ENCODE results near the gene MAST3.
A peak's percentile ranks its signal among the peaks of the same experiment; 100 is the strongest.
"Not testable (repeated sequence)": the region's sequence is repeated elsewhere in the genome, so short reads cannot be mapped to it uniquely, and the experiment has no call there.

Gene MAST3

GRCh38 chr19:18141031-18141430 is 43.5 kb downstream of the MAST3 start:
- no peak for DNase-seq

- DNase-seq: no peak
Observed at GRCh38 chr19:18143902-18144301, 46.3 kb downstream of the MAST3 start.

DNA sequence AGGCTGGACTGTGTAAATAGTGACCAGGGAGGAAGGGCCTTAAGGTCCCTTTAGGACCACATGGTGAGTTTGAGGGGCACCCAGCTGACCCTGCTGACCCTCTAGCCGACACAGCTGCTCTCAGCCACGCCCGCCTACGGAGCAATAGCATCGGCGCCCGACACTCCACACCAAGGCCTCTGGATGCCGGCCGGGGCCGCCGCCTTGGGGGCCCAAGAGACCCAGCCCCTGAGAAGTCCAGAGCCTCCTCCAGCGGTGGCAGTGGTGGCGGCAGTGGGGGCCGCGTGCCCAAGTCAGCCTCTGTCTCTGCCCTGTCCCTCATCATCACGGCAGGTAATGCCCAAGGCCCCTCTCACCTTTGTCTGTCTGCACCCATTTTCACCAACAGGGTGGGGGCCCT is 46.8 kb downstream of the MAST3 start:
- no peak for DNase-seq

DNA sequence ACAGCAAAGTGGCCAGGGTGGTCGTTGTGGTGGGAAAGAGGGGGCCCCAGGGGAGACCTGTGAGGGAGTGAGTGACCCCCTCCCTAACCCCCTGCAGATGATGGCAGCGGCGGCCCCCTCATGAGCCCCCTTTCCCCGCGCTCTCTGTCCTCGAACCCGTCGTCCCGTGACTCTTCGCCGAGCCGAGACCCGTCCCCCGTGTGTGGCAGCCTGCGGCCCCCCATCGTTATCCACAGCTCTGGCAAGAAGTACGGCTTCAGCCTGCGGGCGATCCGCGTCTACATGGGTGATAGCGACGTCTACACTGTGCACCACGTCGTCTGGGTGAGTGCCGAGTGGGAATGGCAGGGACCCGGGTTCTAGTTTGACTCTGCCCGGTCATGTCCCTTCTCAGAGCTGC is 47.3 kb downstream of the MAST3 start:
- no peak for DNase-seq

- DNase-seq: no peak
Observed at GRCh38 chr19:18145391-18145999, 47.9 kb downstream of the MAST3 start.

GRCh38 chr19:18147396-18147795 is 49.8 kb downstream of the MAST3 start:
- no peak for DNase-seq

DNA sequence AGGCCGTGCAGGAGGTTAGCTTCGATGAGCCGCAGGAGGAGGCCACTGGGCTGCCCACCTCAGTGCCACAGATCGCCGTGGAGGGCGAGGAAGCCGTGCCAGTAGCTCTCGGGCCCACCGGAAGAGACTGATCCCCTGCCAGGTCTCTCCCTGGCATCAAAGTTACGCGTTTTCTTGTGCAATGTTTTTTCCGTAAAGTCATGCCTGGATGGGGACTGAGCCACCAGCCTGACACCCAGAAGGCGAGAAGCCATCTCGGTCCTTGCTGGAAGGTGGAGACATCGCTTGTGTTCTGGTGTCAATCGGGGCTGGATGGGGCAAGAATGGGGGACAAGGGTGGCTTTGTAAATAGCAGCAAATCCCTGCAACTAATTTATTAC is 52.0 kb downstream of the MAST3 start:
- DNase-seq: no peak

- no peak for DNase-seq
Observed at GRCh38 chr19:18150776-18151624, 53.4 kb downstream of the MAST3 start.

DNA sequence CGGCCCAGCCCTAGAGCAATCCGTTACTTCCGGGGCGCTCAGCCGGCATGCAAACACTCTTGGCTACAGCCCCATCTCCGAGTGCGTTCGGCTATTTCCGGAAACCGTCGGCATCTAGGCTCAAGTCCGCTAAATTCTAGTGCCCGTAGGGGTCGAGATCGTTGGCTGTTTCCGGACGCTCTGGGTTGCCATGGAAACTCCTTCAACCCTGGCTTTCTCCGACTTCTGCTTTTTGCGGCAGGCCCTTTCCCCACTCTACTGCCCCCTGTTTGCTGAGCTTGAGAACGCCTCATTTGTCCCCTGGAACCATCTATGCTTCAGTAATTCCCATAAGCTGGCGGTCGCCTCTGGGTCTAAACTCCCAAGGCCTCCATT is 54.9 kb downstream of the MAST3 start:
- peak; percentile 85 for DNase-seq

DNA sequence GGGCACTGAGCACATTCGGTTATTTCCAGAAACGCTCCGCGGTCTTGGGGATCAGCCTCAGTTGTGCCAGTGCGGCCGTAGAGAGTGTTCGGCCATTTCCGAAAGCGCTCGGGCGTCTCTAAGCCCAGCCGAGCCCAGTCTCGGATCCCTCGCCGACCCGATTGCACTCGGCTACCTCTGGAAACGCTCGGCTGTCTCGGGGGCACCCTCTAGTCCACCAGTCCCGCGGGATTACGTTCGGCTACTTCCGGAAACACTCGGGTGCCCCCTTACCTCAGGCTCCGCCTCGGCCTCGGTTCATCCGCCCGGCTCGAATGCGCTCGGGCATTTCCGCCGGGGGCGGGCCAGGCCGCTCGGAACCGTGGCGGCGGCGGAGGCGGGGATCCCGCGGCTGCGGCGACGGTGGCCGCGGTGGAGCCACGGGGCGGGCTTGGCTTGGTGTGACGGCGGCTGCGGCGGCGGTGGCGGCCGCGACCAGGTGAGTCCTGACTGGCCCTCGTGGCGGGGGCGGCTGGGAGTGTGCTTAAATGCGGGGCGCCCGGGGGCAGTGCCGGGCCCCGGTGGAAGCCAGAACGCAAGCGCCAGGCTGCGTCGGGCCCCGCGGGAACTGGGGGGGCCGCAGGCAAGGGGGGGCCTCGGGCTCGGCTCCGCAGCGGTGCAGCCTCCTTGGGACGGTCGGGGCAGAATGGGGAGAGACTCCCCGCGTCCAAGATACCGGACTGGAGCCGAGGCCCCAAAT is 55.4 kb downstream of the MAST3 start, which contains the start of gene PIK3R2:
Gene PIK3R2, plus strand, starts transcription at position 347 of the 739 bp plus-strand sequence. CDS start 2,717 bp downstream, outside the sequence.
- DNase-seq: peak; percentile 96

DNA sequence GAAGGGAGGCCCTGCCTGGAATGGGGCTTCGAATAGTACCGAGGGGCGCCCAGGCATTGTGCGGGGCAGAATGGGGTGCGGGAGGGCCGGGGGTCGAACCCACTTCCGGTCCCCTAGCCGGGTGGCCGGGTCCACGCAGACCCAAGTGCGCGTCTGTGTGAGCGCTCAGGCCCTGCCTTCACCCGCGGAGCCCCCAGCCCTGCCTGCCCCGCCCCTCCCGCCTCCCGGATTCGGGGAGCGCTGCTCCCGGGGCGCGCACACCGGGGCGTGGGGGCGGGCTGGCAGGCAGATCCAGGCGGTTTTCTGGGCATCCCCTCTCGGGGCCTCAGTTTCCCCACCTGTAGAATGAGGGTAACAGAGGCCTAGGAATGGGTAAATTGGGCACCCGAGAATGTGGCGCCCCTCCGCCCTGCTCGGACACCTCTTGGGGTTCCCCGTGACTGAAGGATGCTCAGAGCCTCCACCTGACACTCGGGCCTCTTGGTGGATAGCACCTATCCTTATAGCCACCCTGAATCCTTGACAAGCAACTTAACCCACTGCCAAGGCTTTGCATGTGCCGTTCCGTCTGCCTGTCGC is 56.1 kb downstream of the MAST3 start:
- no peak for DNase-seq

DNA sequence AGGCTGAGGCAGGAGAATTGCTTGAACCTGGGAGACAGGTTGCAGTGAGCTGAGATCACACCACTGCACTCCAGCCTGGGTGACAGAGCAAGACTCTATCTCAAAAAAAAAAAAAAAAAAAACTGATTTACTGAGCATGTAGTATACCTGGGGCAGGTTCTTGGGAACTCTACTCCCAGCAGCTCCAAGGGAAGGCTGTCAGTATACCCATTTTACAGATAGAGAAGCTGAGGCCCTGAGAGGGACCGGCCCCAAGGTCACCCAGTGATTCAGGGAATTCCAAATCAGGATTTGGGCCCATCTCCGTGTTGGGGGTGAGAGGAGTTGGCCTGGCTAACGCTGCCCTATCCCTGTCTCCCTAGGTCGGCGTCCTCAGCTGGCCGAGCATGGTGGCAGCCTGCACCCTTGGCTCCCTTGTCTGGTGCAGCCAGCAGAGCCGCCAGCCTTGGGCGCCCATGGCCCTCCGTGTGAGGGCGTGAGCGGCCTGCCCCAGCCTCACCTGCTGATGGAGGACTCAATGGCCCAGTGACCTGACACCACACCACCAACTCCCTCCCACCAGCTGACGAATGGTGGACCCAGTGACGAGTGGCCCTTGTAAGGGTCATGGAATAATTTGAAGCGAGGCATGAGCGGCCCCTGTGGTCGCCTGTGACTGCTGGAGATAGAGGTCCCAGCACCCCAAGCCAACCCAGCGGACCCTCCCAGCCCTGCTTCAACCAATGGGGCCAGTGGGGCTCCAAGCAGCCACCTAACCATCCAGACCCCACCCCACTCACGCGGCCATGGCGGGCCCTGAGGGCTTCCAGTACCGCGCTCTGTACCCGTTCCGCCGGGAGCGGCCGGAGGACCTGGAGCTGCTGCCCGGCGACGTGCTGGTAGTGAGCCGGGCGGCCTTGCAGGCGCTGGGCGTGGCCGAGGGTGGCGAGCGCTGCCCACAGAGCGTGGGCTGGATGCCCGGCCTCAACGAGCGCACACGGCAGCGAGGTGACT is 57.8 kb downstream of the MAST3 start:
- no peak for DNase-seq

DNA sequence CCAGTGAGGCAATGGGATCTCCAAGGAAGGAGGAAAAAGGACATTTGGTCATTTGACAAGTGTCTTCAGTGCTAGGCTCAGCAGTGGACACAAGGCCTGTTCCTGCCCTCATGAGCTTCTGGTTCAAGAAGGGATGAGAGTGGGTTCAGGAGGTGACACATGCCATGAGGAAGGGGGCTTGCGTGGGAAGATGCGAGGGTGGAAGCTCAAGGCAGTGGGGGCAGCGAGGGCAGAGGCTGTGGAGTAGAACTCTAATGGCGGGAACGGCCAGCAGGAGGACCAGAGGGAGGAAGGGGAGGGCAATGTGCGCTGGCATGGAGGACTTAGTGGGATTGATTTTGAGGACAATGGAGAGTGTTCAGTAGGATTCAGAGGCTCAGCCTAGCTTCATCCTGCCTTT is 58.7 kb downstream of the MAST3 start:
- DNase-seq: no peak

GRCh38 chr19:18156841-18157464 is 59.4 kb downstream of the MAST3 start:
- DNase-seq: peak; percentile 87

DNA sequence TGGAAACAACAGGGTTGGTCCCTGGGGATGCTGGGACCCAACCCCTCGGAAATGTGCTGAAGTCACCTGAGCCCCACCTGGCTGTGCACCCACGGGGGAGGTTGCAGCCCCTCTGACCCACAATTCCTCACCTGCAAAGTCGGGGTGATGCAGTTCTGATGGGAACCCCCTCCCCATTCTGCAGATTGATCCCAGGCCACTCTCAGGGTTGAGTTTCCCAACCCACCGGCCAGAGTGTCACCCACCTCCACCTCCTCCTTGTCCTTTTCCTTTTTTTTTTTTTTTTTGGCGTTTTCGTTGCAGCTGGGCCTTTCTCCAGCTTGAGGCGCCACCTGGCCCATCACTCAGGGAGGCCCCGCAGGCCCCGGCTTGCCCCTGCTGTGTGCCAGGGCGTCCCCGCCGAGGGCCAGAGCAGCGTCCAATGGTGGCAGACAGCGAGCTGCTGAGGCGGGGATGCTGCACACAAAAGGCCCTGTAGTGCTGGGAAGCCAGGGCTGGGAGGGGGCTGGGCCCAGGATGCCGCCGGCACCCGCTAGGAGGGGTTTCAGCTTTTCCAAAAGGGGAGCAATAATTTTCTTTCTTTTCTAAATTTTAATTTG is 60.0 kb downstream of the MAST3 start:
- DNase-seq: peak; percentile 91

GRCh38 chr19:18158467-18158866 is 60.9 kb downstream of the MAST3 start:
- DNase-seq: no peak

- not testable (repeated sequence) for DNase-seq
Observed at GRCh38 chr19:18159059-18159616, 61.6 kb downstream of the MAST3 start.

DNA sequence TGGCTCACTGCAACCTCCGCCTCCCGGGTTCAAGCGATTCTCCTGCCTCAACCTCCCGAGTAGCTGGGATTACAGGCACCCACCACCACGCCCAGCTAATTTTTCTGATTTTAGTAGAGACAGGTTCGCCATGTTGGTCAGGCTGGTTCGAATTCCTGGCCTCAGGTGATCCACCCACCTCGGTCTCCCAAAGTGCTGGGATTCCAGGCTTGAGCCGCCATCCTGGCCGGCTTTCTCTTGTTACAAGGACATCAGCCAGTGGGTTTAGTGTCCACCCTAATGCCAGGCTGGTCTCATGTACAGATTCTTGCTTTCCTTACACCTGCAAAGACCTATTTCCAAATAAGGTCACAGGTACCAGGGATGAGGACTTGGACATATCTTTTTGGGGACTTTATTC is 62.2 kb downstream of the MAST3 start:
- no peak for DNase-seq

DNA sequence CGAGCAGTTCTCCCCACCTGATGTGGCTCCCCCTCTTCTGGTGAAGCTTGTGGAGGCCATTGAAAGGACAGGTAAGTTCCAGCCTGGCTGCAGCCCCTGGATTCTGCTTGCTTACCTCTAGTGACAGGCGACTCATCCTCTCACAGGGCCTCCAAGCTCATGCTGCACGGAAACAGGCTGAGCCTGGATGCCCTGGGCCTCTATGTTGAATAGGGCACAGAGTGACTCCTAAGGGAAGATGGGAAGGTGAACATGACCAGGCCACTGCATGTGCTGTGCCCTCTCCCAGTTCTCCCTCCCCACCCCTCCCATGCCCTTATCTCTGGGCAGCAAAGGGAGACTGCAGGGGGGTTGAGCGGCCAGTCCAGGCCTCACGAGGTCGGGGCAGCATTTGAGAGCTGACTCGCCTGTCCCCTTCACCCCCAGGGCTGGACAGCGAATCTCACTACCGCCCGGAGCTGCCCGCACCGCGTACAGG is 63.0 kb downstream of the MAST3 start:
- no peak for DNase-seq

DNA sequence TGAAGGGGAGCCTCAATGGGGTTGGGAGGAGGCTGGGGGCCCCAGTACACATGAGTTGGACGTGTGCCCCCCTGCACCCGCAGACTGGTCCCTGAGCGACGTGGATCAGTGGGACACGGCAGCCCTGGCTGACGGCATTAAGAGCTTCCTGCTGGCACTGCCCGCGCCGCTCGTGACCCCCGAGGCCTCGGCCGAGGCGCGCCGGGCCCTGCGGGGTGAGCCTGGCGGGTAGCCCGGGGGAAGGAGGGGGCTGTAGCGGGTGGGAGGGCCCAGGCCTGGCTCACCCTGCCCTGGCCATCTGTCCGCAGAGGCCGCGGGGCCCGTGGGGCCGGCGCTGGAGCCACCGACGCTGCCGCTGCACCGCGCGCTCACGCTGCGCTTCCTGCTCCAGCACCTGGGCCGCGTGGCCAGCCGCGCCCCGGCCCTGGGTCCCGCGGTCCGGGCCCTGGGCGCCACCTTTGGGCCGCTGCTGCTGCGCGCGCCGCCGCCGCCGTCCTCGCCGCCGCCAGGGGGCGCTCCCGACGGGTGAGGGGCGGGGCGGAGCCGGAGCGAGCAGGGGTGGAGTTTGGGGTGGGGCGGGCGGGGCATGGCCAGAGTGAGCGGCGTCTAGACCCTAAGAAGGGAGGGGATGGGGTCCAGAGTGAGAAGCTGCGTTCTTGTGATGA is 63.5 kb downstream of the MAST3 start:
- DNase-seq: no peak
